Loucy (cell line): ENCODE results near the gene HCRTR2.

Experiments used
- H2AFZ ChIP-seq: fragments of 200-600 bp; sonication (generic); 2 replicates; pipeline ENCODE4 v1.6.0; 2016; ENCODE audit warnings: antibody characterized with exemption, mild to moderate bottlenecking, low read length, moderate library complexity
- H3F3A ChIP-seq: fragments of 200-600 bp; 2 replicates; pipeline ENCODE4 v1.6.0; 2016; ENCODE audit warnings: antibody characterized with exemption, low read depth, mild to moderate bottlenecking
- H3K27me3 ChIP-seq: fragments of 200-600 bp; sonication (generic); 2 replicates; pipeline ENCODE4 v1.6.1; 2014; ENCODE audit warnings: low read length, mild to moderate bottlenecking; ENCODE audit not compliant: insufficient read depth, poor library complexity, severe bottlenecking
- H3K36me3 ChIP-seq: fragments of 200-600 bp; sonication (generic); 2 replicates; pipeline ENCODE4 v1.6.1; 2016; ENCODE audit warnings: low read length; ENCODE audit not compliant: insufficient read depth
- H3K4me1 ChIP-seq: fragments of 200-600 bp; sonication (generic); 2 replicates; pipeline ENCODE4 v1.5.1; 2014; ENCODE audit warnings: low read length, mild to moderate bottlenecking; ENCODE audit not compliant: insufficient read depth, poor library complexity, severe bottlenecking
- H3K4me2 ChIP-seq: fragments of 200-600 bp; sonication (generic); 2 replicates; pipeline ENCODE4 v1.6.0; 2014; ENCODE audit warnings: antibody characterized with exemption, low read length, low read depth, mild to moderate bottlenecking; ENCODE audit not compliant: poor library complexity, severe bottlenecking
- H3K4me3 ChIP-seq: fragments of 200-600 bp; sonication (generic); 2 replicates; pipeline ENCODE4 v1.5.1; 2014; ENCODE audit warnings: low read length, mild to moderate bottlenecking, mixed read lengths; ENCODE audit not compliant: poor library complexity, severe bottlenecking
- H3K79me2 ChIP-seq: fragments of 200-600 bp; sonication (generic); 2 replicates; pipeline ENCODE4 v1.6.1; 2014; ENCODE audit warnings: low read length; ENCODE audit not compliant: insufficient read depth
- H3K9ac ChIP-seq: fragments of 200-600 bp; sonication (generic); 2 replicates; pipeline ENCODE4 v1.6.0; 2014; ENCODE audit warnings: mild to moderate bottlenecking, low read depth, low read length, moderate library complexity; ENCODE audit not compliant: poor library complexity, severe bottlenecking
- H3K9me2 ChIP-seq: fragments of 200-600 bp; sonication (generic); replicated peaks from 2 replicates; pipeline ENCODE4 v1.6.1; 2016; ENCODE audit warnings: low read depth, low read length, mixed read lengths
- H3K9me3 ChIP-seq: fragments of 200-600 bp; sonication (generic); 2 replicates; pipeline ENCODE4 v1.6.1; 2014; ENCODE audit warnings: mild to moderate bottlenecking, antibody characterized with exemption, low read length, low read depth; ENCODE audit not compliant: insufficient read depth
- H4K20me1 ChIP-seq: fragments of 200-600 bp; sonication (generic); 2 replicates; pipeline ENCODE4 v1.6.0; 2014; ENCODE audit warnings: antibody characterized with exemption, low read length, mild to moderate bottlenecking; ENCODE audit not compliant: insufficient read depth, poor library complexity, severe bottlenecking
- CTCF ChIP-seq: fragments of 200-600 bp; sonication (generic); conservative IDR thresholded peaks from 2 replicates; pipeline ENCODE4 v1.5.1; 2014; ENCODE audit warnings: mild to moderate bottlenecking, antibody characterized with exemption, low read length
- EZH2phosphoT487 ChIP-seq: fragments of 200-600 bp; IDR thresholded peaks from 2 replicates; pipeline ENCODE4 v1.6.1; 2018; ENCODE audit warnings: antibody characterized with exemption, mild to moderate bottlenecking, moderate library complexity, borderline replicate concordance

Gene HCRTR2

DNA sequence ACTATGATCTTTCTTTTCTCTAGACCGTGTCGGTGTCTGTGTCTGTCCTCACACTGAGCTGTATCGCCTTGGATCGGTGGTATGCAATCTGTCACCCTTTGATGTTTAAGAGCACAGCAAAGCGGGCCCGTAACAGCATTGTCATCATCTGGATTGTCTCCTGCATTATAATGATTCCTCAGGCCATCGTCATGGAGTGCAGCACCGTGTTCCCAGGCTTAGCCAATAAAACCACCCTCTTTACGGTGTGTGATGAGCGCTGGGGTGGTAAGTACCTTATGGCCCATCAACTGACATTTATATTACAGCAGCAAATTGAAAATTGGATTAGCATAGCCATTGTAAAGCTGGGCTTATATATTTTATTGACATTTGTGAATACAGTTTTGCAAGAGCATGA is 80.8 kb downstream of the HCRTR2 start:
- no peaks in the 10 kb centered on the region for H3K36me3 ChIP-seq
- no peak overlapping the region for H3K4me2 ChIP-seq
- no peak for TF ChIP-seq EZH2phosphoT487
- TF ChIP-seq CTCF, result no peak
- no peak overlapping the region for H3K9ac ChIP-seq
- H3F3A ChIP-seq, result no peaks in the 10 kb centered on the region
- H4K20me1 ChIP-seq, result no peaks in the 10 kb centered on the region
- no peaks in the 10 kb centered on the region for H3K9me2 ChIP-seq
- H3K27me3 ChIP-seq, result no peaks in the 10 kb centered on the region
- no peaks in the 10 kb centered on the region for H3K4me1 ChIP-seq
- H3K79me2 ChIP-seq, result no peaks in the 10 kb centered on the region
- no peak overlapping the region for H3K4me3 ChIP-seq
- no peaks in the 10 kb centered on the region for H3K9me3 ChIP-seq
- H2AFZ ChIP-seq, result no peak overlapping the region

DNA sequence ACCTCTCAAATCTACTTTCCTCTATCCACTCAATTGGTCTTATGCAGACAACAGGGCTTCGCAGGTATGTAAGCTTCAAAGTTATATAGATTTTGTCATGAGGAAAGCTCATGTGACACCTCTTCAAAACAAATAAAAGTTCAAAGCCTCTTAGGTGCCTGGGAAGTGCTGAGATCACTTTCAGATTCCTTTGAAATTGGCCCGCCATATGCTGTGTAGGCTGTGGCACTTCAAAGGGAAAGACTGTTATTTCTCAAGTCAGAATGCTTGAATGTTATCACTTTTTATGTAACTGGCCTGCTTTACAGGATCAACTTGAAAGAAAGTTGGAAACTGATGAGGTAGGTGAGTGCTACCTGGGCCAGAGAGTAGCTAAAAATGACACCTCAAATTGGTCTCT is 85.9 kb downstream of the HCRTR2 start:
- H3K4me3 ChIP-seq, result no peak overlapping the region
- H3K27me3 ChIP-seq, result no peaks in the 10 kb centered on the region
- no peaks in the 10 kb centered on the region for H3K9me2 ChIP-seq
- no peaks in the 10 kb centered on the region for H3K36me3 ChIP-seq
- H3K4me1 ChIP-seq, result no peaks in the 10 kb centered on the region
- no peaks in the 10 kb centered on the region for H3K9me3 ChIP-seq
- TF ChIP-seq CTCF (no peak), EZH2phosphoT487 (no peak)
- H3K4me2 ChIP-seq, result no peak overlapping the region
- H4K20me1 ChIP-seq, result no peaks in the 10 kb centered on the region
- no peak overlapping the region for H3K9ac ChIP-seq
- H3F3A ChIP-seq, result no peaks in the 10 kb centered on the region
- no peak overlapping the region for H2AFZ ChIP-seq
- H3K79me2 ChIP-seq, result no peaks in the 10 kb centered on the region

GRCh38 chr6:55265409-55266114 is 91.2 kb downstream of the HCRTR2 start:
- Histone ChIP-seq H3K4me2 (no peak overlapping the region), H3K9ac (no peak overlapping the region), H3K9me3 (no peaks in the 10 kb centered on the region), H3K27me3 (no peaks in the 10 kb centered on the region), H3K79me2 (no peaks in the 10 kb centered on the region), H3K4me3 (no peak overlapping the region), H3K36me3 (no peaks in the 10 kb centered on the region), H3K4me1 (no peaks in the 10 kb centered on the region), H2AFZ (no peak overlapping the region), H3K9me2 (no peaks in the 10 kb centered on the region), H3F3A (no peaks in the 10 kb centered on the region), H4K20me1 (no peaks in the 10 kb centered on the region)
- TF ChIP-seq EZH2phosphoT487, result no peak
- no peak for TF ChIP-seq CTCF
